GM18502 (cell line): ENCODE measurements around the gene MAP2K2.

ENCODE experiments used
- ATAC-seq: cut with Tn5 transposase; IDR thresholded peaks from one replicate; pipeline ENCODE4 v1.9.1; 2021; ENCODE audit warnings: mild to moderate bottlenecking; ENCODE audit not compliant: unreplicated experiment, poor library complexity

MAP2K2 gene

GRCh38 chr19:4051175-4052101 lies 72.5 kb downstream of the MAP2K2 start:
- no peak for ATAC-seq

- no peak for ATAC-seq
Measured at GRCh38 chr19:4049432-4049831, 74.5 kb downstream of the MAP2K2 start.

GRCh38 chr19:4046946-4047683 lies 76.8 kb downstream of the MAP2K2 start:
- ATAC-seq = no peak

- no peak for ATAC-seq
Measured at GRCh38 chr19:4046362-4046691, 77.6 kb downstream of the MAP2K2 start.

- no peak for ATAC-seq
Measured at GRCh38 chr19:4045597-4046361, 78.1 kb downstream of the MAP2K2 start.

GRCh38 chr19:4044990-4045465 lies 78.9 kb downstream of the MAP2K2 start:
- ATAC-seq = no peak

- no peak for ATAC-seq
Measured at GRCh38 chr19:4043966-4044715, 79.8 kb downstream of the MAP2K2 start.

- no peak for ATAC-seq
Measured at GRCh38 chr19:4043401-4043800, 80.5 kb downstream of the MAP2K2 start.

GRCh38 chr19:4042731-4043082 lies 81.2 kb downstream of the MAP2K2 start:
- ATAC-seq = no peak

GRCh38 chr19:4042064-4042730 lies 81.7 kb downstream of the MAP2K2 start:
- ATAC-seq = no peak
